Gastroesophageal sphincter (tissue), 3 donors: ENCODE measurements around the gene TEX264.

Source experiments
- POLR2A ChIP-seq, 2 donors: fragments of 450-650 bp; IDR thresholded peaks; one replicate each; pipeline ENCODE4 v1.6.1; 2017; ENCODE audit warnings: antibody characterized with exemption in 2 of 2, mild to moderate bottlenecking in 2 of 2, moderate library complexity in 1 of 2
- TF ChIP-seq, protein P1 (sequence below), 4 experiments: fragments of 200-600 bp in 2 of 4; fragments of 450-650 bp in 2 of 4; sonication (generic) in 1 of 4; IDR thresholded peaks; one replicate each; pipeline ENCODE4 v1.5.1; 2017 to 2019; ENCODE audit warnings: antibody characterized with exemption in 4 of 4, mild to moderate bottlenecking in 2 of 4, moderate library complexity in 2 of 4

DNA sequence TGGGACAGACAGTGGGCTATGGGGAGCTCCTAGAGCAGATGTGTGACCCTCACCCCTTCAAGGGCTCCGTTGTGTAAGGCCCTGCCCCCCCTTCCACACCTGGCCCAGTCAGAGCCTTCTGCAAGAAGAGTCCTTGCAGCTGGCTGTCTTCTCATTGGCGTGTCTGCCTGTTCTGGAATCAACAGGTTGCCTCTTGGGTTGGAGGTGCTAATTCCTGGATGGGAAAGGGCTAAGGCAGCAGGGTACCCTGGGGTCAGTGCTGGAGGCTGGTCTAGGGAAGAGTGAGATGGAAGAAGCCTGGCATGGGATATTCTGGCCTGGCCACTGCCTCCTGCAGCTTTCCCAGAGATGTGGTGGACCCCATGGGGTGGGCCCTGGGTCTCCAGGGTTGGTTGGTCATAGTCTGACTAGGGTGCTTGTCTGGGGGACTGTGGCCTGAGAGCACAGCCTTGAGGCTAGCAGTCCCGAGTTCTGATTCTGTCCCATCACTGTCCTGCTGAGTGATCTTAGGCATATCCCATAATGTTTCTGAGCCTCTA is 5.1 kb downstream of the TEX264 start:
- TF ChIP-seq, protein P1, sequence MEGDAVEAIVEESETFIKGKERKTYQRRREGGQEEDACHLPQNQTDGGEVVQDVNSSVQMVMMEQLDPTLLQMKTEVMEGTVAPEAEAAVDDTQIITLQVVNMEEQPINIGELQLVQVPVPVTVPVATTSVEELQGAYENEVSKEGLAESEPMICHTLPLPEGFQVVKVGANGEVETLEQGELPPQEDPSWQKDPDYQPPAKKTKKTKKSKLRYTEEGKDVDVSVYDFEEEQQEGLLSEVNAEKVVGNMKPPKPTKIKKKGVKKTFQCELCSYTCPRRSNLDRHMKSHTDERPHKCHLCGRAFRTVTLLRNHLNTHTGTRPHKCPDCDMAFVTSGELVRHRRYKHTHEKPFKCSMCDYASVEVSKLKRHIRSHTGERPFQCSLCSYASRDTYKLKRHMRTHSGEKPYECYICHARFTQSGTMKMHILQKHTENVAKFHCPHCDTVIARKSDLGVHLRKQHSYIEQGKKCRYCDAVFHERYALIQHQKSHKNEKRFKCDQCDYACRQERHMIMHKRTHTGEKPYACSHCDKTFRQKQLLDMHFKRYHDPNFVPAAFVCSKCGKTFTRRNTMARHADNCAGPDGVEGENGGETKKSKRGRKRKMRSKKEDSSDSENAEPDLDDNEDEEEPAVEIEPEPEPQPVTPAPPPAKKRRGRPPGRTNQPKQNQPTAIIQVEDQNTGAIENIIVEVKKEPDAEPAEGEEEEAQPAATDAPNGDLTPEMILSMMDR (IDR thresholded peaks at IDR 0.05) = no peak
- TF ChIP-seq POLR2A (IDR thresholded peaks at IDR 0.05) = no peak
